ENCODE results near the gene GRHL3.

GRHL3 gene

GRCh38 chr1:24403806-24404205 is 84.6 kb downstream of the GRHL3 start:
- DNase-seq (ENCODE audit: low read depth) = no peak
